Mesendoderm (in vitro differentiated cells): ENCODE data around the gene DPP3.

ENCODE experiments used
- DNase-seq: peaks from one replicate; pipeline ENCODE4 v3.0.0; 2013
- H2AK5ac ChIP-seq: 2 replicates; pipeline ENCODE4 v1.6.1; 2013; ENCODE audit warnings: low read length, inconsistent platforms
- H2BK120ac ChIP-seq: 2 replicates; pipeline ENCODE4 v1.6.1; 2013; ENCODE audit warnings: low read depth, mild to moderate bottlenecking, low read length, moderate library complexity, mixed read lengths
- H2BK15ac ChIP-seq: replicated peaks from 2 replicates; pipeline ENCODE4 v1.6.1; 2013; ENCODE audit warnings: low read depth, mild to moderate bottlenecking, moderate library complexity
- H2BK5ac ChIP-seq: 2 replicates; pipeline ENCODE4 v1.6.1; 2013; ENCODE audit warnings: low read length, inconsistent platforms
- H3K18ac ChIP-seq: 2 replicates; pipeline ENCODE4 v1.6.1; 2013; ENCODE audit warnings: mild to moderate bottlenecking, low read length, mixed read lengths
- H3K23ac ChIP-seq: one replicate; pipeline ENCODE4 v1.6.1; 2013; ENCODE audit warnings: low read length
- H3K27ac ChIP-seq: 2 replicates; pipeline ENCODE4 v1.5.1; 2013; ENCODE audit warnings: low read depth, mild to moderate bottlenecking, inconsistent platforms, low read length, moderate library complexity
- H3K27me3 ChIP-seq: 2 replicates; pipeline ENCODE4 v1.6.1; 2013; ENCODE audit warnings: low read length, control low read depth, mild to moderate bottlenecking, inconsistent platforms; ENCODE audit not compliant: insufficient read depth, poor library complexity
- H3K36me3 ChIP-seq: 2 replicates; pipeline ENCODE4 v1.6.1; 2013; ENCODE audit warnings: low read length, inconsistent platforms; ENCODE audit not compliant: control insufficient read depth, insufficient read depth
- H3K4ac ChIP-seq: one replicate; pipeline ENCODE4 v1.6.1; 2013; ENCODE audit warnings: low read depth, mild to moderate bottlenecking, low read length, moderate library complexity
- H3K4me1 ChIP-seq: 2 replicates; pipeline ENCODE4 v1.6.1; 2013; ENCODE audit warnings: low read depth, low read length, inconsistent platforms; ENCODE audit not compliant: control insufficient read depth
- H3K4me2 ChIP-seq: 2 replicates; pipeline ENCODE4 v1.6.1; 2013; ENCODE audit warnings: low read length
- H3K4me3 ChIP-seq: 2 replicates; pipeline ENCODE4 v1.5.1; 2013; ENCODE audit warnings: mild to moderate bottlenecking, low read length
- H3K56ac ChIP-seq: one replicate; pipeline ENCODE4 v1.6.1; 2013; ENCODE audit warnings: low read length
- H3K79me1 ChIP-seq: 2 replicates; pipeline ENCODE4 v1.6.1; 2013; ENCODE audit warnings: low read length, inconsistent platforms
- H3K79me2 ChIP-seq: 2 replicates; pipeline ENCODE4 v1.6.1; 2013; ENCODE audit warnings: mild to moderate bottlenecking, low read length; ENCODE audit not compliant: control insufficient read depth, insufficient read depth
- H3K9ac ChIP-seq: 2 replicates; pipeline ENCODE4 v1.6.1; 2013; ENCODE audit warnings: low read length, inconsistent platforms
- H4K5ac ChIP-seq: one replicate; pipeline ENCODE4 v1.6.1; 2013; ENCODE audit warnings: low read length
- H4K8ac ChIP-seq: one replicate; pipeline ENCODE4 v1.6.1; 2013; ENCODE audit warnings: low read depth, mild to moderate bottlenecking, control low read depth, low read length, moderate library complexity
- WGBS: extraction: QIAGEN DNeasy Blood & Tissue Kit; methylation state at CpG from one replicate; pipeline ENCODE4 v1.1.7; 2013; ENCODE audit warnings: low lambda C conversion rate, missing lambda C conversion rate; ENCODE audit not compliant: insufficient coverage; ENCODE audit errors: extremely low coverage; 5-methylcytosine and 5-hydroxymethylcytosine counted together

The DPP3 gene

DNA sequence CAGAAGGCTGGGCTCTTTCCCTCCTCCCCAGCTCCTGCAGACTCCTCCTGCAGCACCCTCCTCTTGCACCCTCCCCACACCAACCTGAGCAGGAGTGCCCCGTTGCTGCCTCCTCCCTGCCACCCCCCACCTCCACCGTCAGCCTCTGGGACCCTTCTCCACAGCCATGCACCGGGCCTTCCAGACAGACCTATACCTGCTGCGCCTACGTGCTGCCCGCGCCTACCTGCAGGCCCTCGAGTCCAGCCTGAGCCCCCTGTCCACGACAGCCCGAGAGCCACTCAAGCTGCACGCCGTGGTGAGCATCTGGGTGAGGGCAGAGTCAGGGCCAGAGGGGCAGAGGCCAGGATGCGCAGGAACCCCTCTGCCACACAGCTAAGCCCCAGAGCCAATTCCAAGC lies 49.4 kb downstream of the DPP3 start:
- Histone ChIP-seq H3K18ac (no peak overlapping the region), H4K8ac (no peak overlapping the region), H2BK5ac (no peak overlapping the region), H3K4me3 (no peak overlapping the region), H3K4ac (no peak overlapping the region), H3K27me3 (no peaks in the 10 kb centered on the region), H3K9ac (no peak overlapping the region), H3K23ac (no peak overlapping the region), H4K5ac (no peak overlapping the region), H3K56ac (no peak overlapping the region), H3K36me3 (no peaks in the 10 kb centered on the region), H2AK5ac (no peak overlapping the region), H3K4me2 (no peak overlapping the region), H3K79me2 (no peaks in the 10 kb centered on the region), H2BK120ac (no peak overlapping the region), H3K4me1 (no peaks in the 10 kb centered on the region), H3K79me1 (no peaks in the 10 kb centered on the region), H3K27ac (no peak overlapping the region), H2BK15ac (no peak overlapping the region)
- no peak for DNase-seq
- no CpG with 5 or more reads among the region's 13 CpGs for WGBS

DNA sequence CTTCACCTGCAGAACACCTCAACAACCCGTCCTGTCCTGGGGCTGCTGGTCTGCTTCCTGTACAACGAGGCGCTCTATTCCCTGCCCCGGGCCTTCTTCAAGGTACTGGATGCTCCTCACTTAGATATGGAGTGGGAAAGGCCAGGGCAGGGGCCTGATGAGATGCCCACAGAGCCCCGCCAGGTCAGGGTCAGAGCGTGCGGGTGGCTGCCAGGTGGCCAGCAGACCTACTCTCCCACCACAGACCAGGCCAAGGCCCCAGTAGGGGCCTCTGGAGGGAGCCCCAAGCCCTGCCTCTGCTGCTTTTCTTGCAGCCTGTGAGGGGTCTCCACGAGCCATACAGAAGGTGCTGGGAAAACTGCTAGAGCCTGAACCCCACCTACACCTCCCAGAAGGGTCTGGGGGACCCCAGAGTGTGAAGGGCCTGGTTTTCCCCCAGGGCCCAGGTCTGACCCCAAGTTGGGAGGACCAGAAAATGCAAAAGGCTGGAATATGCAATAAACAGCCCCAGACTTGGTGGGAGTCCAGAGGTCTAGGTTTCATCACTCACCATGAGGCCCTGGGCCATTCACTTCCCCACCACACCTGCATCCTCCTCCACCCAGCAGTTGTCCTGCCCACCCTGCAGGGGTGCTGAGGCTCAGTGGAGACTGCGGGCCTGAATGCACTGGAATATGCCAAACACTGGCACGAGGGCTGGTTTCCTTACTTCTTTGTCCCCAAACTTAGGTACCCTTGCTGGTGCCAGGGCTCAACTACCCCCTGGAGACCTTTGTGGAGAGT lies 50.9 kb downstream of the DPP3 start:
- H3K23ac ChIP-seq: no peak overlapping the region
- no peak for DNase-seq

DNA sequence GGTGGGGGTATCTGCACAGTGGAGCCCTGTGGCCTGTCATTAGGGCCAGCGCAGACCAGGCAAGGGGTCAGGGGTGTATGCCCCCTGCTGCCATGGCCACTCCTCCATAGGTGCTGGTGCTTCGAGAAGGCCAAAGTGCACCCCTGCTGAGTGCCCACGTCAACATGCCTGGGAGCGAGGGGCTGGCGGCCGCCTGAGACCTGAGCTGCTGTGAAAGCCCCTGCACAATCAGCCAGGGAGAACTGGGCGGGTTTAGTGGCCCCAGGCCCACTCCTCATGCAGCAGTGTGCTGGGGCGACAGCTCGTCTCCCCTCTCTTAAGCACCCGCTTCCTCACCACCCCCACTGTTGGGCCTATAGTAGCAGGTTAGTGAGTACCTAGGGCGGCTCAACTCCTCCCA lies 51.6 kb downstream of the DPP3 start:
- Histone ChIP-seq H2BK15ac (no peak overlapping the region), H4K8ac (no peak overlapping the region), H3K36me3 (no peaks in the 10 kb centered on the region), H3K27ac (no peak overlapping the region), H3K9ac (no peak overlapping the region), H3K4me3 (no peak overlapping the region), H2BK5ac (no peak overlapping the region), H3K79me1 (no peaks in the 10 kb centered on the region), H3K23ac (no peak overlapping the region), H3K27me3 (no peaks in the 10 kb centered on the region), H2BK120ac (no peak overlapping the region), H3K56ac (no peak overlapping the region), H3K4me1 (no peaks in the 10 kb centered on the region), H3K4ac (no peak overlapping the region), H3K18ac (no peak overlapping the region), H2AK5ac (no peak overlapping the region), H3K79me2 (no peaks in the 10 kb centered on the region), H4K5ac (no peak overlapping the region), H3K4me2 (no peak overlapping the region)
- DNase-seq: no peak
- WGBS: no CpG with 5 or more reads among the region's 11 CpGs

More for the DNA sequence above, 50.9 kb downstream of the DPP3 start:
- no peak overlapping the region for H3K18ac ChIP-seq
- no peaks in the 10 kb centered on the region for H3K27me3 ChIP-seq
- no peak overlapping the region for H3K56ac ChIP-seq
- no CpG with 5 or more reads among the region's 10 CpGs for WGBS
- no peak overlapping the region for H2BK120ac ChIP-seq
- no peak overlapping the region for H3K4ac ChIP-seq
- H3K36me3 ChIP-seq: no peaks in the 10 kb centered on the region
- no peaks in the 10 kb centered on the region for H3K79me1 ChIP-seq
- H3K27ac ChIP-seq: no peak overlapping the region
- no peak overlapping the region for H4K8ac ChIP-seq
- no peak overlapping the region for H2AK5ac ChIP-seq
- no peak overlapping the region for H2BK15ac ChIP-seq
- no peak overlapping the region for H3K9ac ChIP-seq
- no peaks in the 10 kb centered on the region for H3K79me2 ChIP-seq
- H4K5ac ChIP-seq: no peak overlapping the region
- H2BK5ac ChIP-seq: no peak overlapping the region
- H3K4me2 ChIP-seq: no peak overlapping the region
- no peak overlapping the region for H3K4me3 ChIP-seq
- H3K4me1 ChIP-seq: no peaks in the 10 kb centered on the region

DNA sequence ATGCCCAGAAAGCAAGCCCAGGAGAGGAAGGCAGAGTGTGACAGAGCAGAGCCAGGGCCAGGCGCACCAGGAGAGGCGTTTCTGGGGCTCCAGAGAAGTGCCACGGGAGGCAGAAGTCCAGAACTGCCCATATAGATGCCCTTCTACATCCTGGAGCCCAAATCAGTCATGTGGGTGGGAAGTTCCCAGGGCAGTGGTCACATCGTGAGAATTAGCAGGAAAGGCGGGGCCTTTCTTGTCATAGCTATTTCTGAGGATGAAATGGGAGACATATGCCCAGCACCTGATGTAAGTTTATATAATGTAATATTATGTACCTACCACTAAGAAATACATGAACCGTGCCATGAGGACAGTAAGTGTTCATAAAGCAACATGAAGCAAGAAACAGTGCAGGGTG lies 52.5 kb downstream of the DPP3 start:
- no peaks in the 10 kb centered on the region for H3K27me3 ChIP-seq
- WGBS: no CpG with 5 or more reads among the region's 6 CpGs
- H2BK15ac ChIP-seq: no peak overlapping the region

DNA sequence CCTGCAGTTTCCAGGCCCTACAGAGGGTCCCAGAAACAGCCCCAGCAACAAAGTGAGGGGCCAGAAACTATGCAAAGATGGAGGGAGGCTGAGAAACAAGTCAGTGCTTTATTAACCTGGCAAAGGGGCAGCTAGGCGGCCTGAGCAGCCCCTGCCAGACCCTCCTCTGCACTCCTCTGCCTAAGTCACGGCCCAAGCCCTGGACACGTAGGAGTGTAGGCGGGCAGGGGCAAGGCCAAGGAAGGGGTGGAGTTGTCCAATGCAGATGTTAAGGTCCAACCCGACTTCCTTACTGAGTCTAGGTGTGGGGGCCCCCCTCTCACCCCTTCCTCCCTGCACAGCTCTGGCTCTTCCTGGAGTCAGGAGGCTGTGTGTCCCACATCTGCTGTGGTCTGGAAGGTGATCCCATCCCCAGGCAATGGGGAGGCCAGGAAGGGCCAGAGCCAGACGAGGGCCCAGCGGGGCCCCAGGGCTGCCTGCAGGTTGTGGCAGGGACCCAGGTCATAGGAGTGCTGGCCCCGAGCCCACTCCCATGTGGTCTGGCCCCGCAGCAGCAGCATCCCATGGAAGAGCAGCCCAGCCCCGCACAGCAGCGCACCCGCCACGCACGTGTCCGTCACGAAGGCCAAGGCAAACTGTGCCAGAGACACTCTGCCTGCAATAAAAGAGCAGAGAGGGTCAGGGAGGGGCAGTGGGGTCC lies 59.1 kb downstream of the DPP3 start:
- no CpG with 5 or more reads among the region's 16 CpGs for WGBS
- Histone ChIP-seq H2AK5ac (no peak overlapping the region), H2BK120ac (no peak overlapping the region), H3K27ac (no peak overlapping the region), H3K27me3 (no peaks in the 10 kb centered on the region), H3K56ac (no peak overlapping the region), H3K4ac (no peak overlapping the region), H3K9ac (no peak overlapping the region), H2BK5ac (no peak overlapping the region), H3K23ac (no peak overlapping the region), H4K8ac (no peak overlapping the region), H3K36me3 (no peaks in the 10 kb centered on the region), H3K18ac (no peak overlapping the region), H3K4me2 (no peak overlapping the region), H3K79me2 (no peaks in the 10 kb centered on the region), H3K79me1 (no peaks in the 10 kb centered on the region), H4K5ac (no peak overlapping the region), H3K4me3 (no peak overlapping the region), H2BK15ac (no peak overlapping the region), H3K4me1 (no peaks in the 10 kb centered on the region)
- no peak for DNase-seq

More for the DNA sequence above, 52.5 kb downstream of the DPP3 start:
- H3K18ac ChIP-seq: no peak overlapping the region
- H3K23ac ChIP-seq: no peak overlapping the region
- no peak overlapping the region for H3K56ac ChIP-seq
- H2BK5ac ChIP-seq: no peak overlapping the region
- no peak overlapping the region for H2BK120ac ChIP-seq
- no peak for DNase-seq
- no peaks in the 10 kb centered on the region for H3K4me1 ChIP-seq
- no peak overlapping the region for H3K9ac ChIP-seq
- no peaks in the 10 kb centered on the region for H3K36me3 ChIP-seq
- no peak overlapping the region for H3K4me3 ChIP-seq
- no peak overlapping the region for H3K4ac ChIP-seq
- no peak overlapping the region for H3K27ac ChIP-seq
- no peaks in the 10 kb centered on the region for H3K79me1 ChIP-seq
- H4K5ac ChIP-seq: no peak overlapping the region
- H2AK5ac ChIP-seq: no peak overlapping the region
- no peak overlapping the region for H4K8ac ChIP-seq
- H3K4me2 ChIP-seq: no peak overlapping the region
- H3K79me2 ChIP-seq: no peaks in the 10 kb centered on the region
